WTC11 (cell line): ENCODE results near the gene SETD3. TPM values are rescaled to one million over a fixed set of nuclear protein-coding genes. Genes with fewer than 3 reads are reported as not detected.

Experiments
- total RNA-seq: library from RNA; stranded (reverse); gene quantifications from 3 replicates; pipeline ENCODE4 v1.2.3, GENCODE V29; 2021

SETD3 gene
- total RNA-seq, 1 experiment from 2014 or later = 53.1 TPM

Other genes starting within 250 kb of the SETD3 start
- 6.7 to 9.1 TPM (median 7.2 TPM) in 3 replicates for gene BCL11B, start 208.7 kb downstream of the SETD3 start, total RNA-seq
- gene CCNK, start 550 bp upstream of the SETD3 start, total RNA-seq = 70.1 to 84.7 TPM (median 70.3 TPM) in 3 replicates
- 28.7 to 35.8 TPM (median 30.4 TPM) in 3 replicates for gene CCDC85C, start 123.3 kb upstream of the SETD3 start, total RNA-seq
- gene HHIPL1, start 164.3 kb upstream of the SETD3 start, total RNA-seq = 1.2 to 2.0 TPM (median 1.5 TPM) in 3 replicates
- 0.57 to 0.77 TPM (median 0.73 TPM) in 3 replicates for gene CYP46A1, start 203.4 kb upstream of the SETD3 start, total RNA-seq